Fibroblast of lung (primary cell): ENCODE measurements around the gene ANGPTL8. TPM values are rescaled to one million over a fixed set of nuclear protein-coding genes. Genes with fewer than 3 reads are reported as not detected.

Experiments used
- DNase-seq, 2 donors: peaks; one replicate each; pipeline versions ENCODE4 v3.0.0 to v3.0.0-alpha.2; 2010; ENCODE audit warnings: low read depth in 2 of 2
- H2AFZ ChIP-seq: 2 replicates; pipeline ENCODE4 v1.5.1; 2012; ENCODE audit warnings: low read length, control low read depth, inconsistent platforms
- H3K27ac ChIP-seq: 2 replicates; pipeline ENCODE4 v1.5.1; 2011; ENCODE audit warnings: low read length, control low read depth; ENCODE audit not compliant: insufficient read depth
- H3K27me3 ChIP-seq: 2 replicates; pipeline ENCODE4 v1.5.1; 2011; ENCODE audit warnings: mild to moderate bottlenecking, low read length; ENCODE audit not compliant: control insufficient read depth, insufficient read depth
- H3K36me3 ChIP-seq: 2 replicates; pipeline ENCODE4 v1.5.1; 2011; ENCODE audit warnings: low read length; ENCODE audit not compliant: control insufficient read depth, insufficient read depth
- H3K4me1 ChIP-seq: 2 replicates; pipeline ENCODE4 v1.5.1; 2011; ENCODE audit warnings: low read length; ENCODE audit not compliant: control insufficient read depth, insufficient read depth; ENCODE audit errors: extremely low read depth
- H3K4me2 ChIP-seq: 2 replicates; pipeline ENCODE4 v1.5.1; 2011; ENCODE audit warnings: low read length, control low read depth; ENCODE audit not compliant: insufficient read depth; ENCODE audit errors: extremely low read depth
- H3K4me3 ChIP-seq, 4 experiments: fragments of 200-600 bp in 1 of 4; sonication (generic) in 1 of 4; replicated peaks in 1 of 4; 2 replicates each; pipeline ENCODE4 v1.5.1; 2011 to 2016; ENCODE audit warnings: low read length in 4 of 4, low read depth in 3 of 4, mild to moderate bottlenecking in 3 of 4, control low read depth in 2 of 4, inconsistent platforms in 1 of 4, mixed read lengths in 1 of 4; ENCODE audit not compliant: insufficient read depth in 1 of 4; ENCODE audit errors: control extremely low read depth in 1 of 4
- H3K79me2 ChIP-seq: 2 replicates; pipeline ENCODE4 v1.5.1; 2012; ENCODE audit warnings: mild to moderate bottlenecking, low read length, inconsistent platforms; ENCODE audit not compliant: control insufficient read depth, insufficient read depth
- H3K9ac ChIP-seq: 2 replicates; pipeline ENCODE4 v1.5.1; 2011; ENCODE audit warnings: mild to moderate bottlenecking, low read length, control low read depth; ENCODE audit not compliant: insufficient read depth
- H3K9me3 ChIP-seq: 2 replicates; pipeline ENCODE4 v1.5.1; 2012; ENCODE audit warnings: low read depth, low read length; ENCODE audit not compliant: control insufficient read depth, insufficient read depth
- H4K20me1 ChIP-seq: 2 replicates; pipeline ENCODE4 v1.5.1; 2011; ENCODE audit warnings: low read length; ENCODE audit not compliant: control insufficient read depth, insufficient read depth; ENCODE audit errors: extremely low read depth
- CTCF ChIP-seq, 2 donors: IDR thresholded peaks in 1 of 2; conservative IDR thresholded peaks in 1 of 2; 1 replicate in 1 of 2; 2 replicates in 1 of 2; pipeline ENCODE4 v1.5.1; 2011 to 2012; ENCODE audit warnings: low read length in 2 of 2, control low read depth in 1 of 2, inconsistent platforms in 1 of 2, low read depth in 1 of 2, mild to moderate bottlenecking in 1 of 2
- EZH2 ChIP-seq: IDR thresholded peaks from 2 replicates; pipeline ENCODE4 v1.5.1; 2012; ENCODE audit warnings: low read length, control low read depth, mild to moderate bottlenecking; ENCODE audit errors: missing control alignments
- polyA plus RNA-seq, 2 donors: library from polyadenylated mRNA; depleted of rRNA in 1 of 2; stranded (reverse) in 1 of 2; unstranded in 1 of 2; fragments of >200 nt; gene quantifications; 2 replicates each; pipeline ENCODE4 v1.2.1, GENCODE V29; 2011 to 2012; ENCODE audit warnings: missing spikeins in 1 of 2
- total RNA-seq: library from RNA; depleted of rRNA; stranded (reverse); fragments of >200 nt; gene quantifications from 2 replicates; pipeline ENCODE4 v1.2.1, GENCODE V29; 2014

The ANGPTL8 gene
- total and polyA plus RNA-seq, 2 donors (not counting 1 experiment from before 2014, with no cell fraction given) = not detected

- DNase-seq = no peak
- Histone ChIP-seq H4K20me1 (no peaks in the 10 kb centered on the region), H3K4me2 (no peak overlapping the region), H2AFZ (no peak overlapping the region), H3K27ac (no peak overlapping the region), H3K79me2 (no peaks in the 10 kb centered on the region), H3K36me3 (no peaks in the 10 kb centered on the region), H3K9ac (no peak overlapping the region), H3K4me3 (no peak overlapping the region), H3K4me1 (peaks cover 2% of the 10 kb centered on the region), H3K27me3 (no peaks in the 10 kb centered on the region), H3K9me3 (no peaks in the 10 kb centered on the region)
- TF ChIP-seq CTCF (conservative IDR thresholded peaks at IDR 0.05 in 1 of 2, IDR thresholded peaks at IDR 0.05 in 1 of 2; ENCODE audit: low read depth in 1 of 2, low read length in 2 of 2) (no peak), EZH2 (no peak)
These were observed 39.3 kb downstream of the ANGPTL8 start for GRCh38 chr19:11278670-11279069.

GRCh38 chr19:11279505-11280236 is 40.3 kb downstream of the ANGPTL8 start:
- Histone ChIP-seq H3K4me3 (no peak overlapping the region), H3K27me3 (no peaks in the 10 kb centered on the region), H3K9ac (no peak overlapping the region), H3K27ac (no peak overlapping the region), H3K36me3 (no peaks in the 10 kb centered on the region), H2AFZ (no peak overlapping the region), H3K4me2 (no peak overlapping the region), H3K9me3 (no peaks in the 10 kb centered on the region), H3K4me1 (peaks cover 2% of the 10 kb centered on the region), H3K79me2 (no peaks in the 10 kb centered on the region), H4K20me1 (no peaks in the 10 kb centered on the region)
- DNase-seq = peak in 1 of 2 donors; percentile 36
- TF ChIP-seq CTCF (conservative IDR thresholded peaks at IDR 0.05 in 1 of 2, IDR thresholded peaks at IDR 0.05 in 1 of 2; ENCODE audit: low read depth in 1 of 2, low read length in 2 of 2) (no peak), EZH2 (no peak)

- H3K4me1 ChIP-seq = peaks cover 2% of the 10 kb centered on the region
- H4K20me1 ChIP-seq = no peaks in the 10 kb centered on the region
- no peaks in the 10 kb centered on the region for H3K79me2 ChIP-seq
- H2AFZ ChIP-seq = no peak overlapping the region
- H3K9me3 ChIP-seq = no peaks in the 10 kb centered on the region
- no peak overlapping the region for H3K4me2 ChIP-seq
- no peak overlapping the region for H3K27ac ChIP-seq
- TF ChIP-seq CTCF (conservative IDR thresholded peaks at IDR 0.05 in 1 of 2, IDR thresholded peaks at IDR 0.05 in 1 of 2; ENCODE audit: low read depth in 1 of 2, low read length in 2 of 2) = no peak
- DNase-seq = no peak
- H3K27me3 ChIP-seq = no peaks in the 10 kb centered on the region
- H3K4me3 ChIP-seq = no peak overlapping the region
- no peaks in the 10 kb centered on the region for H3K36me3 ChIP-seq
- H3K9ac ChIP-seq = no peak overlapping the region
These were observed 42.1 kb downstream of the ANGPTL8 start for GRCh38 chr19:11281356-11282049.
